Measurements from ENCODE around the gene DDX55.

DNA sequence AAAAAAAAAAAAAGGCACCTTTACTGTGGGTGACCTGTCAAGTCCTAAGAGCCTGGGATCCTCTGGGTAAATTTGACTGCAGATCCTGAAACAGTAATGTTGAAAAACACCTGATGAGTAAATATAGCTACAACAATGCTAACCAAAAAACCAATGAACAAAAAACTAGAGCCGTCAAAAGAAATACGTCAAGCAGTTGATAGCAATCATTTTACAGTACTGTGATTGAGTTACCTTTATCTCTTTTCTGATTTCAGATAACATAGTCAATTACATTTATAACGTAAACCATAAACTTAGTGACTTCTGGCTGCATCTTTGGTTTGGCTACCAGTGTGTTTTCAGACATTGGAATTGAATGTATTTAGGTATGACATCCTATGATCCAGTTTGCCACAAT lies 23.7 kb upstream of the DDX55 start:
- TF ChIP-seq EZH2 (IDR thresholded peaks at IDR 0.05; ENCODE audit: borderline replicate concordance, low read length) (no peak), CTCF (IDR thresholded peaks at IDR 0.05; ENCODE audit: low read length) (no peak)

Data from OCI-LY1 (cell line).